Parathyroid adenoma (tissue), 2 donors: ENCODE data around the gene PPARGC1A.
A peak's percentile ranks its signal among the peaks of the same experiment; 100 is the strongest.

Experiments used
- H2AFZ ChIP-seq: fragments of 300-600 bp; sonication (generic); one replicate; pipeline ENCODE4 v1.7.0; 2017; ENCODE audit warnings: antibody characterized with exemption, mild to moderate bottlenecking
- H3K27ac ChIP-seq: fragments of 300-600 bp; sonication (generic); one replicate; pipeline ENCODE4 v1.7.0; 2017
- H3K27me3 ChIP-seq: fragments of 300-600 bp; sonication (generic); one replicate; pipeline ENCODE4 v1.7.0; 2017; ENCODE audit warnings: low read length; ENCODE audit not compliant: control insufficient read depth, insufficient read depth
- H3K36me3 ChIP-seq: fragments of 300-600 bp; sonication (generic); one replicate; pipeline ENCODE4 v1.7.0; 2017; ENCODE audit warnings: low read length; ENCODE audit not compliant: control insufficient read depth, insufficient read depth
- H3K4me1 ChIP-seq: fragments of 300-600 bp; sonication (generic); one replicate; pipeline ENCODE4 v1.7.0; 2017; ENCODE audit warnings: control low read depth
- H3K4me2 ChIP-seq: fragments of 300-600 bp; sonication (generic); one replicate; pipeline ENCODE4 v1.7.0; 2017; ENCODE audit warnings: low read length
- H3K4me3 ChIP-seq: fragments of 300-600 bp; sonication (generic); one replicate; pipeline ENCODE4 v1.7.0; 2017; ENCODE audit warnings: low read depth, low read length
- H3K79me2 ChIP-seq: fragments of 300-600 bp; sonication (generic); one replicate; pipeline ENCODE4 v1.7.0; 2017; ENCODE audit warnings: control low read depth
- H3K9ac ChIP-seq: fragments of 300-600 bp; sonication (generic); one replicate; pipeline ENCODE4 v1.7.0; 2017; ENCODE audit warnings: mild to moderate bottlenecking
- H3K9me3 ChIP-seq: fragments of 300-600 bp; sonication (generic); one replicate; pipeline ENCODE4 v1.7.0; 2017; ENCODE audit warnings: low read length; ENCODE audit not compliant: control insufficient read depth
- TF ChIP-seq, protein P1 (sequence below): fragments of 300-600 bp; sonication (generic); IDR thresholded peaks from one replicate; pipeline ENCODE4 v1.7.0; 2017; ENCODE audit warnings: antibody characterized with exemption, mild to moderate bottlenecking
- donor health status: primary hyperparathyroidism.

PPARGC1A gene

DNA sequence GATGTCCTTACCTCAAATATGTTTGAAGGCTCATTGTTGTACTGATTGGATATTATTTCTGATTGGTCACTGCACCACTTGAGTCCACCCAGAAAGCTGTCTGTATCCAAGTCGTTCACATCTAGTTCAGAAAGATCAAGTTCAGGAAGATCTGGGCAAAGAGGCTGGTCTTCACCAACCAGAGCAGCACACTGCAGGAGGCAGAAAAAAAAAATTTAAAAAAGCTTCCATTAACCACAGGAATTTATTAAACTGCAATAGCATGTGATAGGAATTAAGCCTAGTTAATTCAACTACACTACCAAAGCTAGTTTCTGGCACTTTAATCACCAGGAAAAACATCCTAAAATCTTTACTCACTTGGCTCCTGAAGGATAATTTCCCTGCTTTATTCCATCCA lies 5.1 kb downstream of the PPARGC1A start:
- H2AFZ ChIP-seq: no peak overlapping the region

DNA sequence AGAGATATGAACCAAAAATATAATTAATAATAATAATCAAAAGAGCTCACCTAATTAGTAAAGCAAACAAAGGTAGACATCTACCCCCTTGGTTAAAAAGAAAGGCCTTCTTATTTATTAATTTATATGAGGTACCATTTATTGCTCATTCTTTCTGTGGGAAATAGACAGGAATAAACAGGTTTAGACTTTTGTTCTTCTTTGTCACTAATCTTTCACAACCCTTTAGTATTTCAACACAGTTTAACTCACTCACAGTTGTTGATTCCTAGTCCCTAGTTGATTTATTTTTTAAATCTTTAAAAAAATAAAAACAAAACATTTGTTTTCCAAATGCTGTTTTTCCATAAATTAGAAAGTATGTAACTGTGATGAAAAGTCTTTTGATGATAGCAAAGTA lies 5.6 kb downstream of the PPARGC1A start:
- Histone ChIP-seq H3K27me3 (no peaks in the 10 kb centered on the region), H3K9ac (no peak overlapping the region), H3K36me3 (no peaks in the 10 kb centered on the region), H3K4me1 (peaks cover 28% of the 10 kb centered on the region), H3K4me2 (peak overlapping the region; percentile 75), H3K79me2 (no peaks in the 10 kb centered on the region), H2AFZ (no peak overlapping the region), H3K9me3 (no peaks in the 10 kb centered on the region), H3K27ac (no peak overlapping the region), H3K4me3 (no peak overlapping the region)
- TF ChIP-seq, protein P1, sequence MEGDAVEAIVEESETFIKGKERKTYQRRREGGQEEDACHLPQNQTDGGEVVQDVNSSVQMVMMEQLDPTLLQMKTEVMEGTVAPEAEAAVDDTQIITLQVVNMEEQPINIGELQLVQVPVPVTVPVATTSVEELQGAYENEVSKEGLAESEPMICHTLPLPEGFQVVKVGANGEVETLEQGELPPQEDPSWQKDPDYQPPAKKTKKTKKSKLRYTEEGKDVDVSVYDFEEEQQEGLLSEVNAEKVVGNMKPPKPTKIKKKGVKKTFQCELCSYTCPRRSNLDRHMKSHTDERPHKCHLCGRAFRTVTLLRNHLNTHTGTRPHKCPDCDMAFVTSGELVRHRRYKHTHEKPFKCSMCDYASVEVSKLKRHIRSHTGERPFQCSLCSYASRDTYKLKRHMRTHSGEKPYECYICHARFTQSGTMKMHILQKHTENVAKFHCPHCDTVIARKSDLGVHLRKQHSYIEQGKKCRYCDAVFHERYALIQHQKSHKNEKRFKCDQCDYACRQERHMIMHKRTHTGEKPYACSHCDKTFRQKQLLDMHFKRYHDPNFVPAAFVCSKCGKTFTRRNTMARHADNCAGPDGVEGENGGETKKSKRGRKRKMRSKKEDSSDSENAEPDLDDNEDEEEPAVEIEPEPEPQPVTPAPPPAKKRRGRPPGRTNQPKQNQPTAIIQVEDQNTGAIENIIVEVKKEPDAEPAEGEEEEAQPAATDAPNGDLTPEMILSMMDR: no peak

More for the DNA sequence above, 5.1 kb downstream of the PPARGC1A start:
- Histone ChIP-seq H3K9ac (no peak overlapping the region), H3K27me3 (no peaks in the 10 kb centered on the region), H3K4me2 (peak overlapping the region; percentile 75), H3K4me1 (peaks cover 26% of the 10 kb centered on the region), H3K36me3 (no peaks in the 10 kb centered on the region), H3K79me2 (no peaks in the 10 kb centered on the region), H3K9me3 (no peaks in the 10 kb centered on the region), H3K27ac (peak overlapping the region; percentile 98), H3K4me3 (no peak overlapping the region)
- TF ChIP-seq, protein P1: no peak

DNA sequence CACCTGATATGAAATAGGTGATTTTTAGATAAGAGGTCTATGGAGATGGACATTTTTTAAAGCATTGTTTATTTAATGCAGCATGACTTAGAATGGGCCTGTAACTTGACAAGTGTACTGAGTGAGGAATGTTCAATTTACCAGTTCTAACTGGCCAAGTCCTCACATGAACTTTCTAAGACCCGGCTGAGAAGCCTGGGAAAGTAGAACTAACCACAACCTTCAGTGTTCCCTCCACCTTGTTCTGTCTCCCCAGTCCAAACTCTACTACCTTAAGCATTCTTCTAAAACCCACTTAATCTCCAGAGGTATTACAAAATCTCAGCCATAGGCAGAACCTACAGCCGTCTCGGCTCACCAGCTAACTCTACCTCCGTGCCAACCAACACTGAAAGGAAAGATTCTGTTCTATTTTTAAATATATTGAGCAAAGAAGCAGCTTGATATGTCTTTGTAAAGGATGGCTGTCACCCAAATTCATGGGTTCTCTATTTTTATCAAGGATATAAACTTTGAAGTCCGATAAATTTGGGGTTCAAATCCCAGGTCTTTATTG lies 6.8 kb downstream of the PPARGC1A start:
- Histone ChIP-seq H3K27ac (peak overlapping the region; percentile 93), H3K9ac (no peak overlapping the region), H3K79me2 (no peaks in the 10 kb centered on the region), H3K4me3 (peak overlapping the region; percentile 25), H3K9me3 (no peaks in the 10 kb centered on the region), H3K27me3 (no peaks in the 10 kb centered on the region), H2AFZ (no peak overlapping the region), H3K36me3 (no peaks in the 10 kb centered on the region), H3K4me1 (peaks cover 31% of the 10 kb centered on the region), H3K4me2 (peak overlapping the region; percentile 43)
- TF ChIP-seq, protein P1: no peak

DNA sequence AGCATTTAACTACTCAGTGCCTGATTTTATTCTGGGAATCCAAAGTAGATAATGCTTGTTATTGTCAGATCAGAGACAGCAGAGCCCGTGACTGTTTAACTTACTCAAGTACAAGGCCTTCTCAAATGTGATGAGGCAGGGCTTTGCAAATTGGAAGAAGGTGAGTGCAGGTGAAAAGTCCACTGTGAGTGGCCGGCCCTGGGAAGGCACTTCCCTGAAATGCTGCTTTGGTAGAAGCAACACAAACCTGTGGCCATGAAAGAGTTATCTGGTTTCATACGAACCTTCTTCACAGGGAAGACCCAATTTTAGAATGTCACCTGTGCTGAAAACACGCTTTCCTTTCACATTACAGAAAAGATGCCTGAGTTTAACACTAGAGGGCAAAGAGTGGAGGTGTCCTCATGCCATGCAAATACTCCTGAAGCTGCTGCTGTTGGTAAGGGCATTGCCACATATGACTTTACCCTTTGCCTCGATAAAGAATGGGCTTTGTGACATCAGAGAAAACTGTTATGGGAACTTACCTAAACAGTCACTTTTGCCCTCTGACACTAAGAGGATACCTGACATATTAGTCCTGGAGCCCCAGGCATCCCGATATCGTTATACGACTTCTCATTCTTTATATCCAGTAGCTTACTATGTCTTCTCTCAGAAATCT lies 8.0 kb downstream of the PPARGC1A start:
- peak overlapping the region; percentile 36 for H3K4me3 ChIP-seq
- no peaks in the 10 kb centered on the region for H3K27me3 ChIP-seq

More for the DNA sequence above, 8.0 kb downstream of the PPARGC1A start:
- no peak overlapping the region for H3K9ac ChIP-seq
- H3K27ac ChIP-seq: peak overlapping the region; percentile 93
- H3K36me3 ChIP-seq: no peaks in the 10 kb centered on the region
- no peaks in the 10 kb centered on the region for H3K79me2 ChIP-seq
- TF ChIP-seq, protein P1: peak; percentile 29
- H3K4me1 ChIP-seq: peaks cover 36% of the 10 kb centered on the region
- peak overlapping the region; percentile 70 for H3K4me2 ChIP-seq
- no peak overlapping the region for H2AFZ ChIP-seq
- no peaks in the 10 kb centered on the region for H3K9me3 ChIP-seq
